Lung (tissue), 12 donors: ENCODE measurements around the gene NXPH2. TPM values are rescaled to one million over a fixed set of nuclear protein-coding genes. Genes with fewer than 3 reads are reported as not detected.
"Not testable (repeated sequence)": the region's sequence is repeated elsewhere in the genome, so short reads cannot be mapped to it uniquely, and the experiment has no call there.

Source experiments
- ATAC-seq: fragments of 200-7000 bp; cut with Tn5 transposase; one replicate; pipeline ENCODE4 v1.9.1; 2020; ENCODE audit warnings: moderate number of reproducible peaks; ENCODE audit not compliant: insufficient read depth, low FRiP score
- DNase-seq, 3 donors: peaks; one replicate each; pipeline ENCODE4 v3.0.0-alpha.2; 2013 to 2017
- H3K27ac ChIP-seq, 2 donors: one replicate each; pipeline ENCODE4 v1.5.1; 2013; ENCODE audit warnings: mild to moderate bottlenecking in 2 of 2, moderate library complexity in 2 of 2, control low read depth in 1 of 2, inconsistent platforms in 1 of 2, low read depth in 1 of 2, low read length in 1 of 2
- H3K27me3 ChIP-seq, 3 donors: one replicate each; pipeline ENCODE4 v1.5.1; 2013; ENCODE audit warnings: low read length in 2 of 3; ENCODE audit not compliant: control insufficient read depth in 3 of 3, insufficient read depth in 3 of 3
- H3K36me3 ChIP-seq, 4 donors: one replicate each; pipeline ENCODE4 v1.5.1; 2013; ENCODE audit warnings: low read length in 4 of 4, mild to moderate bottlenecking in 1 of 4, moderate library complexity in 1 of 4; ENCODE audit not compliant: control insufficient read depth in 4 of 4, insufficient read depth in 4 of 4
- H3K4me1 ChIP-seq, 5 donors: one replicate each; pipeline ENCODE4 v1.5.1; 2013; ENCODE audit warnings: low read length in 5 of 5, mild to moderate bottlenecking in 2 of 5, moderate library complexity in 1 of 5; ENCODE audit not compliant: control insufficient read depth in 5 of 5, insufficient read depth in 5 of 5
- H3K4me3 ChIP-seq: one replicate; pipeline ENCODE4 v1.5.1; 2013; ENCODE audit warnings: mild to moderate bottlenecking, control low read depth, moderate library complexity
- H3K9ac ChIP-seq, 2 donors: one replicate each; pipeline ENCODE4 v1.5.1; 2013; ENCODE audit warnings: low read length in 2 of 2, control low read depth in 1 of 2; ENCODE audit not compliant: insufficient read depth in 1 of 2
- H3K9me3 ChIP-seq, 4 donors: one replicate each; pipeline ENCODE4 v1.5.1; 2013; ENCODE audit warnings: low read length in 3 of 4, mild to moderate bottlenecking in 1 of 4, moderate library complexity in 1 of 4; ENCODE audit not compliant: control insufficient read depth in 4 of 4, insufficient read depth in 3 of 4
- WGBS, 2 donors: extraction: QIAGEN DNeasy Blood & Tissue Kit; methylation state at CpG; one replicate each; pipeline ENCODE4 v1.1.7; 2013; 5-methylcytosine and 5-hydroxymethylcytosine counted together
- polyA plus RNA-seq, 2 donors: library from polyadenylated mRNA; stranded (reverse); fragments of 200-250 nt; gene quantifications; one replicate each; pipeline ENCODE4 v1.2.1, GENCODE V29; 2013
- total RNA-seq, 2 donors: library from RNA; depleted of rRNA in 1 of 2; stranded (reverse); fragments of >200 nt in 1 of 2; gene quantifications; one replicate each; pipeline ENCODE4 v1.2.1, GENCODE V29; 2014 to 2021
- TF ChIP-seq, protein P1 (sequence below): IDR thresholded peaks from 2 replicates; pipeline ENCODE4 v1.5.1; 2012; ENCODE audit warnings: mild to moderate bottlenecking; ENCODE audit errors: control extremely low read depth, extremely low read depth
- donor health status: control.
- donor health status: control.
- donor health status: Bipolar disorder and iron deficiency.
- donor health status: healthy.
- donor health status: DM: yes; HTN: yes; CAD: no.

The NXPH2 gene
- total and polyA plus RNA-seq, 4 donors = not detected

DNA sequence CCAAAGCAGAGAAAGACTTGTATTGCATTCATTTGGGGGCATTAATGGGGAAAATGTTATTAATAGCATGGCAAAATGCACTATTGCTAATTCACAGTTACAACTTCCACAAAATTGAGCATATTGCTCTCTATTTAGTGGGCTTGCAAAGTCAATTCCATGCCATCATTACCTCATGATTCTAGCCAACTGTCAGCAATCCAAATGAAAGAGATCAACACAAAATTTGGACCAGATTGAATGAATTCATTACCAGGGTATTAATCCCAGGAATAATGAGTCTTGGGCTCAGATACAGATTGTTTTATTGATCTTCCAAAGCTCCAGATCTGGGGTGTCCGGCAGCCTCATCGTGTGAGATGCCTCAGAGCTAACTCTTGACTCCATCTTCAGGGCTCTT lies 38.3 kb downstream of the NXPH2 start:
- WGBS, 2 donors = 92 to 100% methylated on average over 2 of the region's 2 CpGs
- TF ChIP-seq, protein P1, sequence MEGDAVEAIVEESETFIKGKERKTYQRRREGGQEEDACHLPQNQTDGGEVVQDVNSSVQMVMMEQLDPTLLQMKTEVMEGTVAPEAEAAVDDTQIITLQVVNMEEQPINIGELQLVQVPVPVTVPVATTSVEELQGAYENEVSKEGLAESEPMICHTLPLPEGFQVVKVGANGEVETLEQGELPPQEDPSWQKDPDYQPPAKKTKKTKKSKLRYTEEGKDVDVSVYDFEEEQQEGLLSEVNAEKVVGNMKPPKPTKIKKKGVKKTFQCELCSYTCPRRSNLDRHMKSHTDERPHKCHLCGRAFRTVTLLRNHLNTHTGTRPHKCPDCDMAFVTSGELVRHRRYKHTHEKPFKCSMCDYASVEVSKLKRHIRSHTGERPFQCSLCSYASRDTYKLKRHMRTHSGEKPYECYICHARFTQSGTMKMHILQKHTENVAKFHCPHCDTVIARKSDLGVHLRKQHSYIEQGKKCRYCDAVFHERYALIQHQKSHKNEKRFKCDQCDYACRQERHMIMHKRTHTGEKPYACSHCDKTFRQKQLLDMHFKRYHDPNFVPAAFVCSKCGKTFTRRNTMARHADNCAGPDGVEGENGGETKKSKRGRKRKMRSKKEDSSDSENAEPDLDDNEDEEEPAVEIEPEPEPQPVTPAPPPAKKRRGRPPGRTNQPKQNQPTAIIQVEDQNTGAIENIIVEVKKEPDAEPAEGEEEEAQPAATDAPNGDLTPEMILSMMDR = no peak
- no peak for ATAC-seq
- Histone ChIP-seq H3K4me3 (no peak overlapping the region), H3K9me3 (peaks cover 0 to 4% (median 0%) of the 10 kb centered on the region in 4 donors), H3K36me3 (no peaks in the 10 kb centered on the region), H3K4me1 (no peaks in the 10 kb centered on the region), H3K27me3 (no peaks in the 10 kb centered on the region), H3K27ac (no peak overlapping the region), H3K9ac (no peak overlapping the region)
- DNase-seq = no peak

DNA sequence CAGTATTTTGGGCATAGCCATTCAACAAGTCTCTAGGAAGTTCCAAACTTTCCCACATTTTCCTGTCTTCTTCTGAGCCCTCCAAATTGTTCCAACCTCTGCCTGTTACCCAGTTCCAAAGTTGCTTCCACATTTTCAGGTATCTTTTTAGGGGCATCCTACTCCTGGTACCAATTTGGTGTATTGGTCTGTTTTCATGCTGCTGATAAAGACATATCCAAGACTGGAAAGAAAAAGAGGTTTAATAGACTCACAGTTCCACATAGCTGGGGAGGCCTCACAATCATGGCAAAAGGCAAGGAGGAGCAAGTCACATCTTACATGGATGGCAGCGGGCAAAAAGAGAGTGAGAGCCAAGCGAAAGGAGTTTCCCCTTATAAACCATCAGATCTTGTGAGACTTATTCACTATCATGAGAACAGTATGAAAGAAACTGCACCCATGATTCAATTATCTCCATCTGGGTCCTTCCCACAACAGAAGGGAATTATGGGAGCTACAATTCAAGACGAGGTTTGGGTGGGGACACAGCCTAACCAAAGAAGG lies 43.1 kb downstream of the NXPH2 start:
- H3K4me3 ChIP-seq, DNase-seq, H3K27ac ChIP-seq, H3K9ac ChIP-seq, H3K36me3 ChIP-seq, ATAC-seq, H3K27me3 ChIP-seq, H3K4me1 ChIP-seq: not testable (repeated sequence)
- H3K9me3 ChIP-seq = peaks cover 0 to 11% (median 2%) of the 10 kb centered on the region in 4 donors
- WGBS, 2 donors = 90 to 96% methylated on average over 3 of the region's 3 CpGs

DNA sequence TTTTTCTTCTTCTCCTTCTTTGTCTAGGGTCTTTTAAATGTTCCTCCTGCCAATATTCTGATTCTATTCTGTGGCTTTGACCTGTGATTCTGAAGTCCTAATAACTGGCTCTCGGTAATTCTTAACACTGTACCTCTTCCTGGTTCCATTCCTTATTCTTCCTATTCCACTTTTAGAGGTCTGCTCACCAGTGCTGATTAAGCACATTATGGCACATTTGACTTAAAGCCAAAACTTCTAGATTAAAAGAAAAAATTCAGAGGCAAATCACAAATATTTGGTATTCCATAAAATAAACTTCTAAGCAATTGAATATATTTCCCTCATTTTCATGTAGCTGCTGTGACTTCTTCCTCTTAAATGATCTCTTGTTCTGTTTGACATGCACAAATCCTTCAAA lies 47.5 kb downstream of the NXPH2 start:
- H3K27ac ChIP-seq = no peak overlapping the region
- H3K4me1 ChIP-seq = no peaks in the 10 kb centered on the region
- peaks cover 0 to 10% (median 2%) of the 10 kb centered on the region in 4 donors for H3K9me3 ChIP-seq
- no peaks in the 10 kb centered on the region for H3K36me3 ChIP-seq
- ATAC-seq (no peak), DNase-seq (no peak)
- WGBS, 2 donors = 88 to 97% methylated on average over 1 of the region's 1 CpG
- no peak overlapping the region for H3K9ac ChIP-seq
- TF ChIP-seq, protein P1 = no peak
- H3K4me3 ChIP-seq = no peak overlapping the region
- H3K27me3 ChIP-seq = no peaks in the 10 kb centered on the region

DNA sequence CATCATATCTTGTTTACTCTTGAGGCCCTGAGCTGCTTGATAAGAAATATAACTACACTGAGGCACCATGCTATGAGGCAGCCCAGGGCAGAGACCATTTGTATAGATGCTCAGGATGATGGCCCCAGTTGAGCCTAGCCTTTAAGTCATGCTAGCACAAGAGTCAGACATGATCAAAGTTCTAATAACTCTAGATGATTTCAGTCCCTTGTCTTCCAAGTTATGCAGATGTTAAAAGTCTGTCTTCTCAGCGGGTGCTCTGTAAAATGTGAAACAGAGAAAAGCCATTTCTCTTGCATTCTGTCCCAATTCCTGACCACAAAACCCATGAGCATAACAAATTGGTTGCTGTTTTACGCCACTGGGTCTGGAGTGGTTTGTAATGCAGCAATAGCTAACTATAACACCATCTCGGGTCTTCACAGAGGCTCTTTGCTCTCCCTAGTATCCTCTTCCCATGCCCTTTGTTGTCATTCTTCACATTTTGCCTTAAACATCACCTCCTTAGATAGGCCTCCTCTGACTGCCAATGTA lies 49.6 kb downstream of the NXPH2 start:
- no peaks in the 10 kb centered on the region for H3K9me3 ChIP-seq
- H3K27me3 ChIP-seq = no peaks in the 10 kb centered on the region
- WGBS, 2 donors = 83 to 92% methylated on average over 3 of the region's 3 CpGs
- DNase-seq = no peak
- no peak overlapping the region for H3K9ac ChIP-seq
- no peak overlapping the region for H3K27ac ChIP-seq
- no peak overlapping the region for H3K4me3 ChIP-seq
- TF ChIP-seq, protein P1 = no peak
- H3K4me1 ChIP-seq = no peaks in the 10 kb centered on the region
- no peaks in the 10 kb centered on the region for H3K36me3 ChIP-seq
- ATAC-seq = no peak
